ENCODE measurements around the gene PHF5A. TPM values are rescaled to one million over a fixed set of nuclear protein-coding genes. Genes with fewer than 3 reads are reported as not detected.

The PHF5A gene
- total and polyA plus RNA-seq, 2 donors (not counting 1 experiment from before 2014, with no cell fraction given) = 29.4 to 31.6 TPM

DNA sequence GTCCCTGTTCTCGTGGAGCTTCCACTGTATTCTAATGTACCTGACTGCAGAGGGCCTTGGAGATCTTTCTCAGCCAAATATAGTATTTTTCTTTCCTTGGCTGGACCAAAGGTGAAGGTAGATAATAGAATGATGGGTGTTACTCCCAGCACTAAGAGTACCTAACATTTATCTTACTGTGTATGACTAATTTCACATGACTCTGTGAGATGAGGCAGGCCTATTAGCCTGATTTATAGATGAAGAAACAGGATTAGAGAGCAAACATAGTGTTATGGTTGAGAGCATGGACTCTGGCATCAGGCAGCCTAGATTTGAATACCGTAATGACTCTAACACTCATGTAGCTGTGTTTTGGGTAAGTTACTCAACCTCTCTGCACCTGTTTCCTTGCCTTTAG is 3.1 kb upstream of the PHF5A start:
- Histone ChIP-seq H3K9ac (ENCODE audit: low read length) (no peak overlapping the region), H3K9me3 (ENCODE audit: control extremely low read depth in 1 of 3, control insufficient read depth in 2 of 3, insufficient read depth in 1 of 3, low read length in 2 of 3) (no peaks in the 10 kb centered on the region), H4K20me1 (ENCODE audit: control insufficient read depth, insufficient read depth, low read length, poor library complexity, severe bottlenecking) (no peaks in the 10 kb centered on the region), H3K27ac (ENCODE audit: low read length in 2 of 2) (peak overlapping the region in 1 of 2 donors; percentile 17), H3K4me3 (ENCODE audit: control extremely low read depth in 1 of 5, extremely low read depth in 1 of 5, insufficient read depth in 1 of 5, low read depth in 2 of 5, low read length in 4 of 5) (no peak overlapping the region), H3K36me3 (replicated peaks in 1 of 2; ENCODE audit: control extremely low read depth in 1 of 2, control insufficient read depth in 1 of 2, extremely low read depth in 1 of 2, insufficient read depth in 2 of 2, low read length in 1 of 2) (peaks cover 1 to 31% of the 10 kb centered on the region in 2 experiments), H3K79me2 (ENCODE audit: control insufficient read depth, insufficient read depth, low read length) (peaks cover 92% of the 10 kb centered on the region), H3K4me1 (ENCODE audit: control insufficient read depth in 2 of 2, insufficient read depth in 2 of 2, low read length in 2 of 2) (peaks cover 29 to 47% of the 10 kb centered on the region in 2 donors), H3K27me3 (replicated peaks in 1 of 4; ENCODE audit: control extremely low read depth in 1 of 4, control insufficient read depth in 3 of 4, insufficient read depth in 4 of 4, low read length in 3 of 4) (no peaks in the 10 kb centered on the region), H3K4me2 (replicated peaks; ENCODE audit: low read depth, low read length, poor library complexity, severe bottlenecking) (no peak overlapping the region), H2AFZ (ENCODE audit: insufficient read depth, low read depth, low read length, poor library complexity, severe bottlenecking) (no peak overlapping the region)
- ChIA-PET CTCF (interaction anchor here (0.7 to 1.0 kb wide), 2 partner anchors 61 to 68 kb away, joined by 4 read pairs; no protein-coding TSS in a partner anchor), POLR2A (interaction anchor here (0.5 to 0.9 kb wide), 5 partner anchors 13 to 1478 kb away, joined by 3 to 6 read pairs (median 4); no protein-coding TSS in a partner anchor)
- ATAC-seq (ENCODE audit: low read depth) (no peak), DNase-seq (no peak)
- Mint-ChIP-seq H3K27ac (no peak overlapping the region), H3K4me1 (peaks cover 66% of the 10 kb centered on the region), H3K4me3 (no peak overlapping the region), H3K9me3 (ENCODE audit: insufficient read depth) (no peaks in the 10 kb centered on the region), H3K27me3 (no peaks in the 10 kb centered on the region)
- intact Hi-C loops (cut with micrococcal nuclease) = no loop called here
- TF ChIP-seq, protein P1, sequence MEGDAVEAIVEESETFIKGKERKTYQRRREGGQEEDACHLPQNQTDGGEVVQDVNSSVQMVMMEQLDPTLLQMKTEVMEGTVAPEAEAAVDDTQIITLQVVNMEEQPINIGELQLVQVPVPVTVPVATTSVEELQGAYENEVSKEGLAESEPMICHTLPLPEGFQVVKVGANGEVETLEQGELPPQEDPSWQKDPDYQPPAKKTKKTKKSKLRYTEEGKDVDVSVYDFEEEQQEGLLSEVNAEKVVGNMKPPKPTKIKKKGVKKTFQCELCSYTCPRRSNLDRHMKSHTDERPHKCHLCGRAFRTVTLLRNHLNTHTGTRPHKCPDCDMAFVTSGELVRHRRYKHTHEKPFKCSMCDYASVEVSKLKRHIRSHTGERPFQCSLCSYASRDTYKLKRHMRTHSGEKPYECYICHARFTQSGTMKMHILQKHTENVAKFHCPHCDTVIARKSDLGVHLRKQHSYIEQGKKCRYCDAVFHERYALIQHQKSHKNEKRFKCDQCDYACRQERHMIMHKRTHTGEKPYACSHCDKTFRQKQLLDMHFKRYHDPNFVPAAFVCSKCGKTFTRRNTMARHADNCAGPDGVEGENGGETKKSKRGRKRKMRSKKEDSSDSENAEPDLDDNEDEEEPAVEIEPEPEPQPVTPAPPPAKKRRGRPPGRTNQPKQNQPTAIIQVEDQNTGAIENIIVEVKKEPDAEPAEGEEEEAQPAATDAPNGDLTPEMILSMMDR (IDR thresholded peaks at IDR 0.05) = no peak
- TF ChIP-seq EZH2 (IDR thresholded peaks at IDR 0.05; ENCODE audit: borderline replicate concordance, insufficient read depth, low read depth, low read length, poor library complexity, severe bottlenecking) = no peak
- whole genome bisulfite sequencing (ENCODE audit: insufficient coverage) = 100% methylated on average over 1 of the region's 2 CpGs

DNA sequence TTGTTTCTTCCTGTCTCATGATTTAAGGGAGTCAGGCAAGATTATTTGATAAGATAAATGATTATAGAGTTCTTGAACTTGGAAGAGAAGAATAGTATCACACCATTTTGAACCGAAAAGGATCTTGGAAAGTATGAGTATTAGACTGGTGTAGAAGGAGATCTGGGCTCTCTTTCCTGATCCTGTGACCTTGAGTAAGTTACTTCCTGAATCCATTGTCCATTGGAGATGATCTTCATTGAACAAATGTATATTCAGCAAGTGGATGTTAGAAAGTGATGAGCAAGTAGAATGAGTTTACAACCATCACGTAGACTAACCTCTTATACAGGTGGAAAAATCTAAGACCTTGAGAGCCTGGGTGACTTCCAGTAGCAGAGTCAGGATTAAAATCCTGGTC is 2.4 kb upstream of the PHF5A start:
- Mint-ChIP-seq H3K27me3 (no peaks in the 10 kb centered on the region), H3K4me1 (peaks cover 62% of the 10 kb centered on the region), H3K4me3 (peak overlapping the region; percentile 32), H3K9me3 (ENCODE audit: insufficient read depth) (no peaks in the 10 kb centered on the region), H3K27ac (peak overlapping the region; percentile 23)
- WGBS (ENCODE audit: insufficient coverage) = 100% methylated on average over 1 of the region's 2 CpGs
- no peak for DNase-seq
- Histone ChIP-seq H3K27me3 (replicated peaks in 1 of 4; ENCODE audit: control extremely low read depth in 1 of 4, control insufficient read depth in 3 of 4, insufficient read depth in 4 of 4, low read length in 3 of 4) (no peaks in the 10 kb centered on the region), H3K79me2 (ENCODE audit: control insufficient read depth, insufficient read depth, low read length) (peaks cover 92% of the 10 kb centered on the region), H3K27ac (ENCODE audit: low read length in 2 of 2) (peak overlapping the region; percentile 10 to 17), H4K20me1 (ENCODE audit: control insufficient read depth, insufficient read depth, low read length, poor library complexity, severe bottlenecking) (no peaks in the 10 kb centered on the region), H3K4me3 (ENCODE audit: control extremely low read depth in 1 of 5, extremely low read depth in 1 of 5, insufficient read depth in 1 of 5, low read depth in 2 of 5, low read length in 4 of 5) (no peak overlapping the region), H3K4me2 (replicated peaks; ENCODE audit: low read depth, low read length, poor library complexity, severe bottlenecking) (no peak overlapping the region), H3K4me1 (ENCODE audit: control insufficient read depth in 2 of 2, insufficient read depth in 2 of 2, low read length in 2 of 2) (peaks cover 22 to 41% of the 10 kb centered on the region in 2 donors), H2AFZ (ENCODE audit: insufficient read depth, low read depth, low read length, poor library complexity, severe bottlenecking) (no peak overlapping the region), H3K36me3 (replicated peaks in 1 of 2; ENCODE audit: control extremely low read depth in 1 of 2, control insufficient read depth in 1 of 2, extremely low read depth in 1 of 2, insufficient read depth in 2 of 2, low read length in 1 of 2) (peaks cover 1 to 38% of the 10 kb centered on the region in 2 experiments), H3K9ac (ENCODE audit: low read length) (no peak overlapping the region), H3K9me3 (ENCODE audit: control extremely low read depth in 1 of 3, control insufficient read depth in 2 of 3, insufficient read depth in 1 of 3, low read length in 2 of 3) (no peaks in the 10 kb centered on the region)
- ChIA-PET CTCF (interaction anchor here (1.0 to 1.5 kb wide), 2 partner anchors 55 to 67 kb away, joined by 4 read pairs; no protein-coding TSS in a partner anchor), POLR2A (interaction anchor here (0.5 to 0.9 kb wide), 2 partner anchors 23 to 1177 kb away, joined by 3 to 10 read pairs; no protein-coding TSS in a partner anchor)
- intact Hi-C loops (cut with micrococcal nuclease) = no loop called here
- ATAC-seq (ENCODE audit: low read depth) = no peak
- TF ChIP-seq, protein P1 (IDR thresholded peaks at IDR 0.05) = no peak
- TF ChIP-seq EZH2 (IDR thresholded peaks at IDR 0.05; ENCODE audit: borderline replicate concordance, insufficient read depth, low read depth, low read length, poor library complexity, severe bottlenecking) = no peak
